GM19099 (cell line): ENCODE results near the gene OGFR.

Experiments used
- POLR2A ChIP-seq: IDR thresholded peaks from 3 replicates; pipeline ENCODE4 v1.6.1; 2011; ENCODE audit warnings: low read depth; ENCODE audit not compliant: insufficient read length; ENCODE audit errors: extremely low read depth

Gene OGFR

DNA sequence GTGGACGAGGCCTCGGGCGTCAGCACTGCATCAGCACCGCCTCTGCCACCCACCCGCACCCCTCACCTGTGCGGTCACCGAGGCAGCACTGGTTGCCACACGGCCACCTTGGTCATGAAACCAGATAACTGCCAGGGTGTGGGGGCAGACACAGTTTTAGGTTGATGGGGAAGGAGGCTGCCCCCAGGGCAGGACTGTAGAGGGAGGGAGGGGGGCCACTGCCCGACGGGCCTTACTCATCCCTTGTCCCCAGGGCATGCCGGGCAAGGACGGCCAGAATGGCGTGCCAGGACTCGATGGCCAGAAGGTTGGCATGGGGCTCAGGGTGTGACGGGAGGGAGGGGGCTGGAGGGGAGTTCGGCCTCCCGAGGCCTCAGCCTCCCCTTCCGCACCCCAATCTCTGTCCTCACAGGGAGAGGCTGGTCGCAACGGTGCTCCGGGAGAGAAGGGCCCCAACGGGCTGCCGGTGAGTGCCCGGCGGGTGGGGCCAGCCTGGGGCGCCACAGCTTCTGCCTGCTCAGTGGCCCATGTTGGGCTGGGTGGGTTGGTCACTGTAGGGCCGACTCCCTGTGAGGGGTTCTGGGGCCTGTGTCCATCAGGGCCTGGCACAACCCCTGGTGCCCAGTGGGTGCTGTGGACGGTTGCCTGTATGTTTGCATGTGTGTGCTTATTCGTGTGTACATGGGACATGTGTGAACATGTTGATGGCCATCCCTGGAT lies 24.0 kb downstream of the OGFR start:
- TF ChIP-seq POLR2A, result no peak

DNA sequence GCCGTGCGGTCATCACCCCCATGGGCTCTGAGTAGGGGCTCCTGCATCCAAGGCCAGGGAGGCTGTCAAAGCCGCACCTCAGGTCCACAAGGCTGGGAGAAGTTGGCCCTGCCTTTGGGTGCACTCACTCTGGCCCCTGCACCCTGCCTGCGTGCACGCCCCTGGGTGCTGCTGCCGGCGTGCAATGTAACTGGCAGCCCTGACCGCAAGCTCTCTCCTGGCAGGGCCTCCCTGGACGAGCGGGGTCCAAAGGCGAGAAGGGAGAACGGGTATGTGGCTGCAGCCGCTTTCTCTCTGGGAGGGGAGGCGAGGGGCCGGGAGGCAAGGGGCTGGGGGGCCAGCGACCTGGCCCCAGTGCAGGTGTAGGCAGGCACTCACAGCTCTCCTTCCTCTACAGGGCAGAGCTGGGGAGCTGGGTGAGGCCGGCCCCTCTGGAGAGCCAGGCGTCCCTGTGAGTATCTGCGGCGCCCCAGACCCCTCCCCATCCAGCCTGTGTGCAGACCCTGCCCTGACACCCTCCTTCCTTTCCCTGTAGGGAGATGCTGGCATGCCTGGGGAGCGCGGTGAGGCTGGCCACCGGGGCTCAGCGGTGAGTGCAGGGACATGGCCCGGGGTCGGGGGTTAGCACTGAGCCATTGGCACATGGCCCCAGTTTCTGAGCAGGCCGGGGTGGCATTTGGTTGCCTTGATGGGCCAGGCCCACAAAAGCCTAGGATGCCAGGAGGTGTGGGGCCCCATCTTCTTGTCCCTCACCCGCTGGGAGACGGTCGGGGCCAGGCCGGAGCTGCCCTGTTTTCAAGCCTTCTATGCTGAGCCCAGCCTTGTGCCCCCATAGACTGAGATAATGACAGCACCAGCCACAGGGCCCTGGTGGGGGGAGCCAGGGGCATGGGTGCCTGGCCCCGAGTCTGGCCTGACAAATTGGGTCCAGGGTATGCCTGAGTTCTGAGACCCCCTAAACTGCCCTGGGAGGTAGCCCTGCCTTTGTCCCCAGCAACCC lies 24.9 kb downstream of the OGFR start:
- no peak for TF ChIP-seq POLR2A

DNA sequence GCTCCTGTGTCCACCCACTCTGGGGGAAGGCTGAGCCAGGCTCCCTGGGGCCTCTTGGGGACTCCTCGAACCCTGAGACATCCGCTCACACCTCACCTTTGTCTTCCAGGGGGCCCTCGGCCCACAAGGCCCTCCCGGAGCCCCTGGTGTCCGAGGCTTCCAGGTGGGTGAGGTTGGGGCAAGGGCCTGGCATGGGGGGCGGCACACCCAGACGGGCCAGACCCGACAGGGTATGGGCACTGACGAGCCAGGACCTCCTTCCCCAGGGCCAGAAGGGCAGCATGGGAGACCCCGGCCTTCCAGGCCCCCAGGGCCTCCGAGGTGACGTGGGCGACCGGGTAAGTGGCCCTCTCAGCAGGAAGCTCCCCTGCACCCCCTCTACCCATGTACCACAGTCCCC lies 25.6 kb downstream of the OGFR start:
- TF ChIP-seq POLR2A, result no peak

DNA sequence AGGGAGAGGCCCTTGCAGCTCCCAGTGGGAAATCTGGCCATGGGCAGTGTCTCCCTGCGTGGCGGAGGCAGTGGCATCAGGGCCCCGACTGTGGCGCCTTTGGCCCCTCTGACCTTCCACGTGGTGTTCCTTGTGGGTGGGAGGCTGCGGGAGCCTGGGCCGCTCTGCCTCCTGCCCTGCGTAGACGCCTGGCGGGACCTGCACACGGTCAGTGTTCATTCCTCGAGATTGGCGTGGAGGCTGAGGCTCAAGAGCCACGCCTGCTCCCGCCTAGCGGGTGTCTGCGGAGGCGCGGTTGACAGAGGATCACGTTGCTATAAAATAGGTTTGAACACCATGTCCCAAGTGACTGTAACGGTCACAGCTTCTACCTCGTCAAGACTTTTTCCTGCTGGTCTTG lies 26.2 kb downstream of the OGFR start:
- TF ChIP-seq POLR2A, result no peak

DNA sequence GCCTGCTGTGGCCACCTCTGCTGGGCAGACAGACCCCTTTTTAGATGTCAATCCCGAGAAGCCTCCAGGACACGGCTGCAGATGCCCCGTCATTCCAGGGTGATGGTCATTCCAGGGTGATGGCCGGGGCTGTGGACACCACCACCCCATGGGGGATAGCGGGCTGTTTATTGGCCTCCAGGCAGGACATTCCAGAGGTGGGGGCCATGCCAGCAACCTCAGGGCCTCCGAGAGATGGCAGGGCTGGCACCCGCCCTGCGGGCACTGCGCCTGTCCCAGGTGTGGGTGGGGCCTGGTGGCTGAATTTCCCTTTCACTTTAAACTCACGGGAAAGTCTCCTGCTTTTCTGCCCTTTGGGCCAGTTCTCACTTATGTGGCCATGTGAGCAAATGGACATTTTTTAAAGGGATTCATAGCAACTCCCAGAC lies 26.7 kb downstream of the OGFR start:
- no peak for TF ChIP-seq POLR2A

DNA sequence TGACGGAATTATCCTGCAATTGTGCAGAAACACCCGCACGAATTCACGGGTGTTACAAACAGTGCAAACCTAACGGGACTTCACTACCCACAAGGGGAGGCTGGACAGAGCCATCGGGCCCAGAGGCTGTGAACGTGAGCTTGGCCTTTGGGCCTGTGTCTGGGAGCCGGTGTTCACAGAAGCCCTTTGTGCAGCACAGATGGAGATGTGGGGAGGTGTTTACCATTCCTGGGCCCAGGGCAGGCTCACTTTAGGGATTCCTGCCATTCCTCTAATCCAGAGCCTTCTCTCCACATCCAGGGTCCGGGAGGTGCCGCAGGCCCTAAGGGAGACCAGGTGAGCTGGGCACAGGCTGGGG lies 27.2 kb downstream of the OGFR start:
- TF ChIP-seq POLR2A, result no peak

DNA sequence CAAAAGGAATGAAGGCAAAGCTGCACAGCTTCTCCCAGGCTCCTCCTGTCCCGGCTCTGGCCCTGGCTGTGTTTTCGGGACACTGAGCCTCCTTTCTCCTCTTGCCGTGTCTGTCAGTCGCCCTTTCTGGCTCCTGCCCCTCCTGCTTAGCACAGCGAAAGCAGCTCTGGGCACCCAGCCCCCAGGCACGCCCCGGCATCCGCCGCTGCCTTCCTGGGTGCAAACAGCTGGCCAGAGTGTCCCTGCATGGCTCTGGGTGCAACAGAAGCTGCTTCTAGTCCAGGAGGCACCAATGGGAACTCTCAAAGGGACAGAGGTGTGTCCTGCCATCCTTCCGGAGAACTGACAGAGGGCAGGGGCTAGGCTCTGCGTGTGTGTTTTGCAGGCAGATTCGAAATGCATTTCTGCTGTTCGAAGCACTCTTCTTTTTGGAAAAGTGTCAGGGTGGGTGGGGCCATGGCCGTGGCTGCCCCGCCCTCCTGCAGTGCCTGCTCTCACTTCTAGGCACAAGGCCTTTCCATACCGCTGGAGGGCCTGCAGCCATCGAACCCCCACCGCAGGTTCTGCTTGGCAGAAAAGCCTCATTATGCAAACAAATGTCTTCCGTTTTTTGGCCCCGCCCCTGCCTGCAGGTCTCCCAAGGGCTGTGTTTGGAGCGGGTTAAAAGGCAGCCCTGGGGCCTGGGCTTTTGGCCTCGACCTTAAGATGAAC lies 27.7 kb downstream of the OGFR start:
- no peak for TF ChIP-seq POLR2A

DNA sequence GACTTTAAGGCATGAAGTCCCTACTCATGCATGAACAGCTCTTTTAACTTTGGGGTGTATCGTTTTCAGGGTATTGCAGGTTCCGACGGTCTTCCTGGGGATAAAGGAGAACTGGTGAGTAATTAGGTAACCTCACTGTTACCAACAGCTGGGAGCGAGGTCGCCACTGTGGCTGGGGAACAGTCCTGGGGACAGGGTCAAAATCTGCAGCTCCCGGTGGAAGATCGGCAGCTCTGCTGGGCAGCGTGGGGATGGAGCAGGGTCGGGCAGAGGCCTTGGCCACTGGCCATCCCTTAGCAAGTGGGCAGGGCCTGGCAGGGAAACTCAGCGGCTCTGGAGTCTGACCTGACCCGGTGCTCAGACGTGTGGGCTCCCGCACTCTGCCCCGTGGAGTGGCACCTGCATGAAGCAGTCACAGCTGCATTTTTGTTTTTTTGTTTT lies 28.3 kb downstream of the OGFR start:
- TF ChIP-seq POLR2A, result no peak

DNA sequence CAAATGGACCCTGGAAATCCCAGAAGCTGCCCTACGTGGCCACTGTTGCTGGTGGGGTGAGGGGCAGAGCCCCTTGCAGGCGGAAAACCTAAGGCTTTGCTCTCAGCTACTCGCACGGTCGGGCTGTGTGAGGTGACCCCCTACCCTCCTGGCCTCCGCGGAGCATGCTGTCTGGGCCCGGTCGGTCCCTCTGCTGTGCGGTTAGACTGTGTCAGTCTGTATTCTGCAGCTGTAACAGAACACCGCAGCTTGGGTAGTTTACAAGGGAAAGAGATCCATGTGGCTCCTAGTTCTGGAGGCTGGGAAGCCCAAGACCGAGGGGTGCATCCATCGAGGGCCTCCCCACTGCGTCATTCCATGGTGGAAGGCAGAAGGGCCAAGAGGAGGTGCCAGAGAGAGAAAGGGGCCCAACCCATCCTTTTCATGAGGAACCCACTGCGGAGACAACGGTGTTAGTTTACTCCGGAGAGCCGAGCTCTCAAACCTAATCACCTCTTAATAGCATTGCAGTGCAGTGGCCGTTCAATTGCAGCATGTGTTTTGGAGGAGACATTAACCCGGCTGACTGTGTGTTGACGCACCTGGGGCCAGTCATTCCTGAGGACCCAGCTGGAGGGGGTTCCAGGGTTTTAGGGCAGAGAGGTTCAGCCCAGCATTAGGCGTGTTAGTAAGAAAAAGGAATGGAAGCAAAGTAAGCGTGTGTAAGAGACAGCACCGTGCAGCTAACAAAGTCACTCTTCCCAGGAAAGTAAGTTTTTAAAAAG lies 30.5 kb downstream of the OGFR start:
- TF ChIP-seq POLR2A, result no peak

DNA sequence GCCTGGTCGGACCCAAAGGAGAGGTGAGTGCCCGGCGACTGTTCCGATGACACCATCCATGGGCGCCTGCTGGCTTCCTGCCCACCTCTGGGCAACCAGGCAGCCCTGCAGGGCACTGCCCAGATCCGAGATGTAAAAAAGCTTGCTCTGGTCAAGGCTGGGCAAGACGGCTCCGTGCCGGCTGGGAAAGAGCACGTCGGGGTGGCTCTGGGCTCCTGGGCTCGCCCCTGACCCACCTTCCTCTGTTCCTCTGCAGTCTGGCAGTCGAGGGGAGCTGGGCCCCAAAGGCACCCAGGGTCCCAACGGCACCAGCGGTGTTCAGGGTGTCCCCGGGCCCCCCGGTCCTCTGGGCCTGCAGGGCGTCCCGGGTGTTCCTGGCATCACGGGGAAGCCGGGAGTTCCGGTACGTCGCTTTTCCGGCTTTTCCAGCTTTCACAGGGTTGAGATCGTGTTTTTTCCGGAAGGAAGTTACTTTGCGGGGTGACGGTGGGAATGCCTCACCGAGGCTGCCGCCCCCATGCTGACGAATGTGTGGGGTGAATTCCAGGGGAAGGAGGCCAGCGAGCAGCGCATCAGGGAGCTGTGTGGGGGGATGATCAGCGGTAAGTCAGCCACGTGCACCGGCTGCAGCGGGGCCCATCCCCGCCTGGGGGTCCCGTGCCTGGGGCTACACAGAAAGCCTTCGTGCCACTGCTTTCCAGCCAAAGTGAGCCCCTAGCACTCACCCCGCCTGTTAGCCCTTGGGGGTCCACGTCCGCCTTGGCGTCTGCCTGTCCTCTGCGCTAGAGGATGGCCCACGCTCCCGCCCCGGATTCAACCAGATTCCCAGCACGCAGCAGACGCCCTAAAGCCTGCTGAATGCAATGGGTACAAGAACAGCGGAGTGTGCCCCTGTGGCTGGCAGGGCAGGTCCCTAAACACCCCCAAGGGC lies 31.6 kb downstream of the OGFR start:
- no peak for TF ChIP-seq POLR2A

DNA sequence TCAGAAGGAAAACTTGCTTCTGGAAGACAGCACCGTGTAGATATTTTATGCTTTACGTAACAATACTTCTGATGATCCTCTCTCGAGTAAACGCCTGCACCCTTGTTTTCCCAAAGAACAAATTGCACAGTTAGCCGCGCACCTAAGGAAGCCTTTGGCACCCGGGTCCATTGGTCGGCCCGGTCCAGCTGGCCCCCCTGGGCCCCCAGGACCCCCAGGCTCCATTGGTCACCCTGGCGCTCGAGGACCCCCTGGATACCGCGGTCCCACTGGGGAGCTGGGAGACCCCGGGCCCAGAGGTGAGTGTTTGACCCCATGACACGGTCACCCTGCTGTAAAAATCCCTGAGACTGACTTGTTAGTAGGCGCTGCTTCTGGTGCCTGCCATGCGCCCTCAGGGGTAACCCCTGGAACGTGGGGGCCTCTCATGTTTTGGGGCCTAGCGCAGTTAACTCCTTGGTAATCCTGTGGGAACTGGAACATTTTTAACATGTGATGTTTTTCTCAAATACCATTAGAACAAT lies 32.4 kb downstream of the OGFR start:
- TF ChIP-seq POLR2A, result no peak

DNA sequence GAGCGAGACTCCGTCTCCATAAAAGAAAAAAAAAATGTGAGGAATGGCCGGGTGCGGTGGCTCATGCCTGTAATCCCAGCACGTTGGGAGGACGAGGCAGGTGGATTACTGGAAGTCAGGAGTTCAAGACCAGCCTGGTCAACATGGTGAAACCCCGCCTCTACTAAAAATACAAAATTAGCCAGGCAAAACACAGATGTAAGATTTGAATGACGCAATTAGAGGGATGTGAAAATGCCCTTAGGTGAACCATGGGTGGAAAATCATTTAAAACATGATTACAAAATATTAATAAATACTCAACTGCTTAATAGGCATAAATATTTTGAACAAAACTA lies 33.1 kb downstream of the OGFR start:
- no peak for TF ChIP-seq POLR2A

DNA sequence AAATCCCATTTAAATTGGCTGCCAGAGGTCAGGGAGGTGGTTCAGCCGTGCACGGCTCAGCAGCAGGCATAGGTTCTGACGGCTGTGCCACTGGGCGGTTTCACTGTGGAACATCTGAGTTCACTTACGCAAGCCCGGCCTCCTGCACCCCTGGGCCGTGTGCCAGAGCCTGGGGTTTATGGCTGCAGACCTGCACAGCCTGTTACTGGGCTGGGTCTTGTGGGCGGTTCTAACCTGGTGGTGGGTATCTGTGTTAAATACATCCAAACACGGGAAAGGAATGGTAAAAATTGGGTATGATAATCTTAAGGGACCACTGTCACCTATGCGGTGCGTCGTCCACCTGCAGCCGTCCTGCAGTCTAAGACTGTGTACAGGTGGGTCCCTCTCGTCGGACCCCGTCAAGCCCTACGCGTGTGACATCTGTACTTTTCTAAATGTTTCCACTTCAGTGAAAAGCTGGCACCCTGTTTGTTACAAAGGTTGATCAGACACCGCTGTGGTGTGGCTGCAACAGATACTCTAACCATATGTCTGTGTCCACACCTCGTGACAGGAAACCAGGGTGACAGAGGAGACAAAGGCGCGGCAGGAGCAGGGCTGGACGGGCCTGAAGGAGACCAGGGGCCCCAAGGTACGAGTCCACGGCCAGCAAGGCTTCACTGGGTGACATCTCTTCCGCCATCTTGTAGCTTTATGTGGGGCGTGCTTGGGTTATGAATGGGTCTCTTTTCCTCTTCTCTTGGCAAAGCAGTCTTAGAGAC lies 33.7 kb downstream of the OGFR start:
- no peak for TF ChIP-seq POLR2A
